ENCODE data around the gene CARMIL1. TPM values are rescaled to one million over a fixed set of nuclear protein-coding genes. Genes with fewer than 3 reads are reported as not detected.

The CARMIL1 gene
- total RNA-seq, 1 experiment from 2014 or later: 23.6 TPM

- H3K18ac ChIP-seq (ENCODE audit: insufficient read length, low read depth, low read length): no peak overlapping the region
- DNase-seq: no peak
- Mint-ChIP-seq H3K27ac (no peak overlapping the region), H3K36me3 (ENCODE audit: insufficient read depth in 1 of 3, low read depth in 3 of 3) (peaks cover 0 to 2% (median 0%) of the 10 kb centered on the region in 3 experiments; a peak in 1 of 7 replicates), H3K4me3 (no peak overlapping the region), H3K4me1 (no peaks in the 10 kb centered on the region; a peak in 1 of 4 replicates), H3K27me3 (ENCODE audit: low read depth) (no peaks in the 10 kb centered on the region), H3K9me3 (no peaks in the 10 kb centered on the region)
- no peak overlapping the region for H2AFZ ChIP-seq (ENCODE audit: low read length)
- H2BK5ac ChIP-seq (ENCODE audit: insufficient read length, low read length): no peak overlapping the region
- peaks cover 2% of the 10 kb centered on the region for H3K79me1 ChIP-seq (ENCODE audit: insufficient read depth, low read depth, low read length, poor library complexity, severe bottlenecking)
- H3K9me3 ChIP-seq (ENCODE audit: control insufficient read depth, low read depth, low read length): no peaks in the 10 kb centered on the region
- H4K91ac ChIP-seq (ENCODE audit: insufficient read length, low read depth, low read length): no peak overlapping the region
- no peak overlapping the region for H3K14ac ChIP-seq (ENCODE audit: insufficient read depth, low read length)
- no peak overlapping the region for H3K4ac ChIP-seq (ENCODE audit: low read depth, low read length)
- no peak overlapping the region for H3K23ac ChIP-seq (ENCODE audit: insufficient read length, low read depth, low read length)
- no peaks in the 10 kb centered on the region; the same call in 1 of the 2 replicates for H3K4me1 ChIP-seq (ENCODE audit: insufficient read depth, low read length)
- H2BK12ac ChIP-seq (ENCODE audit: insufficient read length, low read depth, low read length): no peak overlapping the region
- H3T11ph ChIP-seq (ENCODE audit: low read length): no peak overlapping the region
- H3K56ac ChIP-seq (ENCODE audit: insufficient read length, low read depth, low read length): no peak overlapping the region
- no peak overlapping the region for H3K27ac ChIP-seq (ENCODE audit: insufficient read length, low read depth, low read length)
- H2BK120ac ChIP-seq (ENCODE audit: low read depth, low read length, poor library complexity, severe bottlenecking): no peak overlapping the region
- no peaks in the 10 kb centered on the region for H3K79me2 ChIP-seq (ENCODE audit: insufficient read depth, low read length)
- H4K8ac ChIP-seq (replicated peaks; ENCODE audit: insufficient read length, low read depth, low read length): no peak overlapping the region
- WGBS (ENCODE audit: extremely low coverage, insufficient read length, low lambda C conversion rate): no CpG with 5 or more reads among the region's 6 CpGs
- H2BK15ac ChIP-seq (ENCODE audit: low read depth, low read length): no peak overlapping the region
- H3K23me2 ChIP-seq (ENCODE audit: insufficient read length, low read depth, low read length, poor library complexity, severe bottlenecking): no peaks in the 10 kb centered on the region
- H3K27me3 ChIP-seq (ENCODE audit: insufficient read depth, low read length): no peaks in the 10 kb centered on the region
- H2AK5ac ChIP-seq (ENCODE audit: insufficient read length, low read length): no peak overlapping the region
- no peak overlapping the region for H3K4me2 ChIP-seq (ENCODE audit: insufficient read depth, insufficient read length, low read length)
- H4K5ac ChIP-seq (ENCODE audit: insufficient read length, low read depth, low read length): no peak overlapping the region
- no peak for TF ChIP-seq CTCF (conservative IDR thresholded peaks at IDR 0.05)
- H2BK20ac ChIP-seq (ENCODE audit: low read depth, low read length, poor library complexity, severe bottlenecking): no peak overlapping the region
- no peak overlapping the region for H3K9ac ChIP-seq (ENCODE audit: extremely low read depth, insufficient read length, low read length)
- no peaks in the 10 kb centered on the region for H4K20me1 ChIP-seq (ENCODE audit: control insufficient read depth, insufficient read depth, insufficient read length)
Observed at GRCh38 chr6:25435416-25435985, 156.3 kb downstream of the CARMIL1 start.

Measured in H9 (cell line).